HEK293 (cell line): ENCODE results near the gene MUS81.

Experiments
- CTCF ChIP-seq: fragments of 450-650 bp; formaldehyde crosslinking; IDR thresholded peaks from 2 replicates; pipeline ENCODE4 v1.5.1; 2016; ENCODE audit warnings: missing biosample characterization, missing genetic modification characterization
- MZF1 ChIP-seq: fragments of 450-650 bp; formaldehyde crosslinking; IDR thresholded peaks from 2 replicates; pipeline ENCODE4 v1.5.1; 2017; ENCODE audit warnings: missing biosample characterization, missing genetic modification characterization, borderline replicate concordance
- SETDB1 ChIP-seq: IDR thresholded peaks from one replicate; pipeline ENCODE4 v1.6.1; 2017; ENCODE audit warnings: mild to moderate bottlenecking, low read length, moderate library complexity, mixed read lengths; ENCODE audit not compliant: insufficient read length
- ZBTB1 ChIP-seq: fragments of 450-650 bp; formaldehyde crosslinking; IDR thresholded peaks from 2 replicates; pipeline ENCODE4 v1.5.1; 2016; ENCODE audit warnings: missing biosample characterization, missing genetic modification characterization
- ZBTB48 ChIP-seq: fragments of 450-650 bp; formaldehyde crosslinking; IDR thresholded peaks from 2 replicates; pipeline ENCODE4 v1.5.1; 2016; ENCODE audit warnings: missing biosample characterization, missing genetic modification characterization
- ZNF114 ChIP-seq: fragments of 450-650 bp; formaldehyde crosslinking; IDR thresholded peaks from 2 replicates; pipeline ENCODE4 v1.5.0; 2017; ENCODE audit warnings: missing biosample characterization, missing genetic modification characterization
- ZNF138 ChIP-seq: fragments of 450-650 bp; formaldehyde crosslinking; IDR thresholded peaks from 2 replicates; pipeline ENCODE4 v1.5.1; 2016; ENCODE audit warnings: missing biosample characterization, missing genetic modification characterization, borderline replicate concordance
- ZNF23 ChIP-seq: fragments of 450-650 bp; formaldehyde crosslinking; IDR thresholded peaks from 2 replicates; pipeline ENCODE4 v1.5.1; 2016; ENCODE audit warnings: missing biosample characterization, missing genetic modification characterization, borderline replicate concordance
- ZNF514 ChIP-seq: fragments of 450-650 bp; formaldehyde crosslinking; IDR thresholded peaks from 2 replicates; pipeline ENCODE4 v1.5.1; 2016; ENCODE audit warnings: missing biosample characterization, missing genetic modification characterization
- ZNF639 ChIP-seq: fragments of 450-650 bp; formaldehyde crosslinking; IDR thresholded peaks from 2 replicates; pipeline ENCODE4 v1.5.1; 2016; ENCODE audit warnings: missing biosample characterization, missing genetic modification characterization
- ZNF707 ChIP-seq: fragments of 450-650 bp; formaldehyde crosslinking; IDR thresholded peaks from 2 replicates; pipeline ENCODE4 v1.5.1; 2016; ENCODE audit warnings: missing biosample characterization, missing genetic modification characterization

- TF ChIP-seq ZNF639 (tag by site-specific recombination), result no peak
- TF ChIP-seq ZBTB48 (tag by site-specific recombination), result no peak
- TF ChIP-seq ZNF114 (tag by site-specific recombination), result no peak
- no peak for TF ChIP-seq ZBTB1 (tag by site-specific recombination)
- no peak for TF ChIP-seq SETDB1
- no peak for TF ChIP-seq ZNF138 (tag by site-specific recombination)
- TF ChIP-seq ZNF514 (tag by site-specific recombination), result no peak
- TF ChIP-seq CTCF (tag by site-specific recombination), result no peak
- no peak for TF ChIP-seq ZNF23 (tag by site-specific recombination)
- no peak for TF ChIP-seq ZNF707 (tag by site-specific recombination)
- TF ChIP-seq MZF1 (tag by site-specific recombination), result no peak
Observed at GRCh38 chr11:65865550-65866172, 5.4 kb downstream of the MUS81 start.
